HG02870 (cell line): ENCODE results near the gene CA11.
"Not testable (repeated sequence)": the region's sequence is repeated elsewhere in the genome, so short reads cannot be mapped to it uniquely, and the experiment has no call there.

Experiments
- ATAC-seq: cut with Tn5 transposase; IDR thresholded peaks from one replicate; pipeline ENCODE4 v1.9.1; 2021; ENCODE audit warnings: mild to moderate bottlenecking, moderate library complexity; ENCODE audit not compliant: unreplicated experiment

Gene CA11

DNA sequence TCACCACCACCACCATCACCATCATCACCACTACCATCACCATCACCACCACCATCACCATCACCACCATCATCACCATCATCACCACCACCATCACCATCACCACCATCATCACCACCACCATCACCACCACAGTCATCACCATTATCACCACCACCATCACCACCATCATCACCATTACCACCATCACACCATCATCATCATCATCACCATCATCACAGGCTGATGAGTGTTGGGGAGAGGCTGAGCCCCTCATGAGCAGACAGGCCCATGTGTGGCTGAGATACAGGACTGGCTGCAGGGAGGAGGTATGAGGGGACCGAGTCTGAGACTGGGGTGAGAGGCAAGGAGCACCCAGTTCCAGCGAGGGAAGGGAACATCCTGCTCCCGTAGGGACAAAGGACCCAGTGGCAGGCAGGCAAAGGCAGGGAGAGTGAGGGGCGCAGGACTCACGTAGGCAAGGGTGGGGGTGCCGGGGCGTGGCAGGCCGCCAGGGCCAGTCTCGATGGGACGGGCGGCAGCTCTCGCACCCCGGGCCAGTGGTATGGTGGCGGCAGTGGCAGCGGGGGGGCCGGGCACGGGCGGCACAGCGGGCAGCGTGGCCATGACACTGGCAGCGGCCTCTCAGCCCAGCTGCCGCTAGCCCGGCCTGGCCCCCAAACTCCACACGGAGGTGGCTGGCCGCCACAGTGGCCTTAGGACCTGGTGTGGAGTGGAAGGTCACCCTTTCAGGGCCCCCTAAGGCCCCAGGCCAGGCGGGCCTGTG lies 24.1 kb upstream of the CA11 start:
- ATAC-seq, result no peak

DNA sequence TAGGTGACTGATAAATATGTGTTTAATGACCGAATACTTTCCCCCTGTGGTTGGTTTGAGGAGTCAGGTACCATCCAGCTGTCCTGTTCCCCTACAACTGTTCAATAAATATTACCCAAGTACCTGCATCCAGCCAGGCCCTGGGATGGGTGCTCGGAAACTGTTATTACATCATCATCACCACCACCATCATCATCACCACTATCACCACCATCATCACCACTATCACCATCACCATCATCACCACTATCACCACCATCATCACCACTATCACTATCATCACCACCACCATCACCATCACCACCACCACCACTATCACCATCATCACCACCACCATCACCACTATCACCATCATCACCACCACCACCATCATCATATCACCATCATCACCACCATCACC lies 22.8 kb upstream of the CA11 start:
- ATAC-seq, result no peak

DNA sequence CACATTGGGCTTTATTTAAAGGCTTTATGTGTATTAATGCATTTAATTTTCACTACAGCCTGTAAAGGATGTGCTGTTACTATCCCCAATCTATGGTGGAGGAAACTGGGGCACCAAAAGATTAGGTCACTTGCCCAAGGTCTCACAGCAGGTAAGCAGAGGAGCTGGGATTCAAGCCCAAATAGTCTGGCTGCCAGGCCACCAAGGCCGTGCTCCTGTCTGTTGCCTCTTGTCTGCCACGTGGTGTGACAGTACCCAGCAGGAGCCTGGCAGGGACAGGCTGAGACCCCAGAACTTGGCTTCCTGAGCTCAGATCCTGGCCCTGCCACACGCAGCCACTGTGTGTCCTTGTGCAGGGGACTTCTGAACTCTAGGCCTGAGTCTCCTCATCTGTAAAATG lies 22.3 kb upstream of the CA11 start:
- ATAC-seq, result no peak

DNA sequence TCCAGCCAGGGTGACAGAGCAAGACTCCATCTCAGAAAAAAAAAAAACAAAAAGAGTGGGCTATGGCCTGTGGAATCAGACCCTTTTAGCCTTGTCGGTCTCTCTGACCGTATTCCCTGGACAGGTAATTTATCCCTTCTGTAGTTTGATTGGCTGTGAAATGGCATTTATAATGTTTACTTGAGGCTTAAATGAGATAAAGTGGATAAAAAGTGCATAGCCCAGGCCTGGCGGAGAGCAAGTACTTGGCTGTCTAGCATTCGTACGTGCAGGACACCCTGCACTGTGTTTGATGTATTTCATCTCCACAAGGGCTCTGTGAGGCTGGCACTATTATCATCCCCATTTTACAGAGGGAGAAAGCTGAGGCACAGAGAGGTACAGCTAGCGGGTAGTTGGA lies 19.8 kb upstream of the CA11 start:
- no peak for ATAC-seq

DNA sequence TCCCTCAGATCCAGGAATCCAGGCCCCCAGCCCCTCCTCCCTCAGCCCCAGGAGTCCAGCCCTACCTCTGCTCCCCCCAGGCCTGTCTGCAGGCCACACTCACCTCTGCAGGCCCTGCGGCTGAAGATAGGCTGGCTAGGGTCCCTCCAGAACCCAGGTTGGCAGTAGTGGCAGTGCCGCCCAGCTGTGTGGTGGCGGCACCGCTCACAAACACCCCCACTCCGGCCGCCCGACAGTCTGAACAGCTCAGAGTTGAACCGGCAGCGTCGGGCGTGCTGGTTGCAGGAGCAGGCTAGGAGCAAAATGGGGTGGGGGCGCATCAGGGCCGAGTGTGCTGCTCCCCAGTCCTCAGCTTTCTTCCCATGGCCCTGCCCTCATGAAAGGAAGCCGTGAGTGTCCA lies 18.5 kb upstream of the CA11 start:
- ATAC-seq, result no peak

DNA sequence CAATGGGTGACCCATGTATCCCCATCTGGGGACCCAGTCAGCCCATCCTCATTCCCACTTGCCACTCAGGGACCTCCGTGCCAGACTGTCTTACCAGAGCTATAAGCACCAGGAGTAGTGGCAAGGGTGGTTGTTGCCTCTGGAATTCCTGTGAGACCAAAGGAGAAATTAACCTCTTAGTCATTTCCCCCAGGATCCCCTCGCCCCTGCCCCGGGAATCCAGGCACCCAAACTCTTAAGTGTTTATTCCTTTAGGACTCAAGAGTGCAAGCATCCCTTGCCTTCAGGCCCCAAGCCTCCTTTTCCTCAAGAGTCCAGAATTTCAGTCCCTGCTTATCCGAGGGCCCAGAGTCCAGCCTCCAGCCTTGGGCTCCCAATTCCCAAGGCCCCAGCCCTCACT lies 17.7 kb upstream of the CA11 start:
- no peak for ATAC-seq

DNA sequence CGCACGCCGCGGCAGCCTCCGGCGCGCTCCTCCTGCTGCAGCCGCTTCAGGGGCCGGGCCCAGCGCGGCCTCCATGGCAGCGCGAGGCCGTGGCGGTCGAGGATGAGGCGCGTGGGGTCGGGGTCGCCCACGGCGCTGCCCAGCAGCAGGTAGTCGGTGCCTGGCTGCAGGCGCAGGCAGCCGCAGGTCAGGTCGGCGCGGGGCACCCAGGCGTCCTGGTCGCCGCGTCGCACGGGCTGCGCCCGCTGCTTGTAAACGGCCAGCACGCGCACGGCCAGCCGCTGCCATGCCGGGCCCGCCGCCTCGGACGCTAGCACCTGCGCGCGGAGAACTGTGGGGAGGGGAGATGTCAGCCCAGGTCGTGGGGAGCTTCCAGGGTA lies 15.7 kb upstream of the CA11 start:
- no peak for ATAC-seq

DNA sequence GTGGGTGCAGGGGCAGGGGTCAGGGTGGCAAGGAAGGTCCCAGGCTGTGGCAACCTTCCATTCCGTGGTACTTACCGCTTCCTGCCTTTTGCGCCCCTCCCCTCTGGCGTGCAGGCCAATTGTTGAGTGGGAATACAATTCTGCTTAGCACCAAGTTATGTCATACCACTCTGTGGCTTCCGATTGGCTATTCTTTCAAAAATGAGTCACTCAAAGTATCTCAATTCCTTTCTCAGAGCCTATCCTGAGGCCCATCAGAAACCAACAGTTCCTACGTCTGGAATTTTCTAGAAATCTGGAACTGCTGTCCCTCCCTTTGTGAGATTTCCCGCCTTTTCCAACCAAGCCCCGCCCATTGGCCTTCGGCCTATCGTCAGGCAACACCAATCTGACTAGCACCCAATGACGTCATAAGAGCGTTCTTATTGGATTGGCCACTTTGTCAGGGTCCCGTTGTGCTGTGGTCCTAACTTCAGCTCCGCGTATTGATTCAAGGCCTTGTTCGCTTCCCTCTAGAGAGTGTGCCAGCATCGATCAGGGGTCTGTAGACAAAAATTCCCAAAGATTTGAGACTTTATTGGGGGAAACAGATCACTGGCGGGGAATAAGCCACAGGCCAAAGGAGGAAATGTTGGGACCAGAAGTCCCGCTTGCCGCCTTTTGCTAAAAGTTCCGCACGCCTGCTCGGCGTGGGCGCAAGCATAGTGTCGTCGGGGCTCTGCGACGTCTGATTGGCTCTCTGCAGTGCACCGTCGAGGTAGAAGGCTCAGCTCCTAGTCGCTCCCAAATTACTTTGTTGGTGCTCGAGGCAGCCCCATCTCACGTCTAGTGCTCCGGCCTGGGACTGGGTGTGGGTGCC lies 15.1 kb upstream of the CA11 start:
- ATAC-seq, result peak; percentile 82

DNA sequence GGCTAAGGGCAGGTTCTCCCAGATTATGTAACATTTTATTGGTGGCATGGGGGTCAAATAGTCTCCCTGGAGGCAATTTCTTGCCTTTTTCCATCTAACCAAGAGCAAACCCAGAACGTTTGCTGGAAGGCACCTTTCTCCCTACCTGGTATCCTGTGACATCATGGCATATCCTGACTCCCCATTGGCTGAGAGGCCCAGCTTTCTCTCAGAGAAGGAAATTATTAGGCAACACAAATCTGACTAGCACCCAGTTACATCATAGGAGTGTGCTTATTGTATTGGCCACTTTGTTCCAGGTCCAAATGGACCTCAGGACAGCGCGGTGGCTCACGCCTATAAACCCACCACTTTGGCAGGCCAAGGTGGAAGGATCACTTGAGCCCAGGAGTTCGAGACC lies 13.8 kb upstream of the CA11 start:
- no peak for ATAC-seq

DNA sequence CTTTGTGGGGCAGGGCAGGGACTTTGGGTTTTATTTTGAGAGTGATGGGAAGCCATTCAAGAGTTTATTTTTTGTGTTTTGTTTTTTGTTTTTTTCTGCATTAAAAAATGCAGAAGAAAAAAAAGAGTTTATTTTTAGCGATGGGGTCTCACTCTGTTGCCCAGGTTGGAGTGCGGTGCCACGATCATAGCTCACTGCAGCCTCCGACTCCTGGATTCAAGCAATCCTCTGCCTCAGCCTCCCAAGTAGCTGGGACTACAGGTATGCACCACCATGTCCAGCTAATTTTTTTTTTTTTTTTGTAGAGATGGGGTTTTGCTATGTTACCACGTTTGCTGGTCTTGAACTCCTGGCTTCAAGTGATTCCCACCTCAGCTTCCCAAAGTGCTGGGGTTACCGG lies 12.5 kb upstream of the CA11 start:
- ATAC-seq, result no peak

DNA sequence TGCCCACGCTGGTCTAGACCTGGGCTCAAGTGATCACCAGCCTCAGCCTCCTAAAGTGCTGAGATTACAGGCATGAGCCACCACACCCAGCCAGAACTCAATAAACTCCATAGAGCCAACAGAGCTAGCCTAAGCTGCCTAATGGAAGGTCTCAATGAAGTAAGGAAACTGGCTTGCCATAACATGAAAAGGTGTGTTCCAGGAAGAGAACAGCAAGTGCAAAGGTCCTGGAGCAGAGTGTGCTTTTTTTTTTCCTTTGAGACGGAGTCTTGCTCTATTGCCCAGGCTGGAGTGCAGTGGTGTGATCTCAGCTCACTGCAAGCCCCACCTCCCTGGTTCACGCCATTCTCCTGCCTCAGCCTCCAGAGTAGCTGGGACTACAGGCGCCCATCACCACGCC lies 11.8 kb upstream of the CA11 start:
- not testable (repeated sequence) for ATAC-seq

DNA sequence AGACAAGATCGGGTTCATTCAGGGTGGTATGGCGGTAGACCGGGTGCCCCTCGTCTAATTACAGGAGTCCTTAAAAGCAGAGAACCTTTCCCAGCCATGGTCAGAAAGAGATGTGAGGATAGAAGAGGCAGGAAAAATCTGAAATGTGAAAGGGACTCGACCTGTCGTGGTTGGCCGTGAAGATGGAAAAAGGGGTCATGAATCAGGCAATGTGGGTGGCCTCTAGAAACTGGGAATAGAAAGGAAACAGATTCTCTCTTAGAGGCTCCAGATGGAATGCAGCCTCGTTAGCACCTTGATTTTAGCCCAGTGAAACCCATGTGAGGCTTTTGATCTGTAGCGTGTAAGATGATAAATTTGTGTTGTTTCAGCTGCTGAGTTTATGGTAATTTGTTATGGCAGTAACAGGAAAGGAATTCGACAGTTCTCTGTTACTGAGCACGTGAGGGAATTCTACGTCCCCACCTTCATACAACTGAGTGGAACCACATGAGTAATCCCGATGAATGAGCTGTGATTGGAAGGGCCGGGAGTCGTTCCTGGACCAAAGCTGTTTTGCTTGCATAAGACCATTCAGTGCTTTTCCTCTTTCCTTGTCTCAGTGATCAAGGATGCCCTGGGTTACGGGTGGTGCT lies 11.0 kb upstream of the CA11 start:
- ATAC-seq, result no peak

DNA sequence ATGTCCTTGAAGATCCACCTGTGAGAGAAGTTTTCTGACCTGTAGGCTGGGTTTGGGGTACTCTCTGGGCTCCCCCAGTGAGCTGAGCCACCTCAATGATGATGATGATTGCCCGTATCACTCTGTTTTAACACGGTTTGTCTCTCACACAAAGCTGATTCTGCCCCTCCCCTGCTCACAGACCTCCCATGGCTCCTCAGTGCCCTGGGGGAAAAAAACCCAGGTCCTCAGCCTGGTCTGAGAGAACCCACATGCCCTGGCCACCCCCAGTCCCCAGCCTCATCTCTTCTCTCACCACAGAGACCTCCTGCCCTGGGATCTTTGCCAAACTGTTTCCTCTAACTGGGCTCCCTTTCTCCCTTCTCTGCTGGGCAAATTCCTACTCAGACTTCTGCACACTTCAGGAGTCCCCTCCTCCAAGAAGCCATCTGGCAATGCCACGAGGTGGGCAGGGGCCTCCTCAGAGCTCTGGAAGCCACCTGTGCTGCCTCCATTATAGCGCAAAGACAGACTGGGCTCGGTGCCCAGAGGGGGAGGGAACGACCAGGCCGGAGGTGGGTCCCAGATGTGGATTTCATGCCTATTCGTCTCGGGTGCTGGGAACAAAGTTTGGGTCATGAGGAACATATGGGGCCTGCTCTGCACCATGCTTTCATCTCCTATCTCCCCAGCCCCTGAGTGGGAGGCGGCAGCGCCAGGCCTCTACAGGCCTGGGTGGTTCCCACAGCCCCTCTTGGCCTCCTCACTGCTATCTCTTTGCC lies 8.5 kb upstream of the CA11 start:
- no peak for ATAC-seq

DNA sequence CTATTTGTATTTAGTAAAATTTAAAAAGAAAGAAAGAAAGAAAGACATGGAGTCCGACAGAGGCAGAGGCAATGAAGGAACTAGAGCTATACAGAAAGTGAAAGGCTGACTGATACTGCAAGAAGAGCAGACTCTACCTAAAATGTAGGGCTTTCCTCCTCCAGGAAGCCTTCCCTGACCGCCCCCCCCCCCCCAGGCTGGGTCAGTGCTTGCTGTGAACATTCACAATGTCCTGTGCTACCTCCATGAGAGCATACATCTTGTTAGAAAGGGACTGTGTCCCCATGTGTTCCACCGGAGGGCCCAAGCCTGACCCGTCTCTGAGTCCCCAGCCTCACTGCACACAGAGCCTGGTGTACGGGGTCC lies 5.7 kb upstream of the CA11 start:
- no peak for ATAC-seq

DNA sequence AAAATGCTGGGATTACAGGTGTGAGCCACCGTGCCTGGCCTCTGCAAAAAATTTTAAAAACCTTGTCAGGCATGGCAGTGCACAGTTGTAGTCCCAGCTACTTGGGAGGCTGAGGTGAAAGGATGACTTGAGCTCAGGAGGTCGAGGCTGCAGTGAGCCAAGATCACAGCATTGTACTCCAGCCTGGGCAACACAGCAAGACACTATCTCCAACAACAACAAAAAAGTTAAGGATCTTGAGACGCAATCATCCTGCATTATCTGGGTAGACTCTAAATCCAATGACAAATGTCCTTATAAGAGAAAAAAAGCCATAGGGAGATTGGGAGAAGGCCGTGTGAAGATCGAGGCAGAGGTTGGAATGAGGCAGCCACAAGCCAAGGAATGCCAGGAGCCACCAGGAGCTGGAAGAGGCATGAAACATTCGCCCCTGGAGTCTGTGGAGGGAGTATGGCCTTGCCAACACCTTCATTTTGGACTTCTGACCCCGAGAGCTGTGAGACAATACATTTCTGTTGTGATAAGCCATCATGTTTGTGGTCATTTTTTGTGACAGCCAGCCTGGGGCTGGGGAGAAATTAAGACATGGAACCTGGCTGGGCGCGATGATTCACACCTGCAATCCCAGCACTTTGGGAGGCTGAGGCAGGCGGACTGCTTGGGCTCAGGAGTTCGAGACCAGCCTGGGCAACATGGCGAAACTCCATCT lies 5.1 kb upstream of the CA11 start:
- no peak for ATAC-seq

DNA sequence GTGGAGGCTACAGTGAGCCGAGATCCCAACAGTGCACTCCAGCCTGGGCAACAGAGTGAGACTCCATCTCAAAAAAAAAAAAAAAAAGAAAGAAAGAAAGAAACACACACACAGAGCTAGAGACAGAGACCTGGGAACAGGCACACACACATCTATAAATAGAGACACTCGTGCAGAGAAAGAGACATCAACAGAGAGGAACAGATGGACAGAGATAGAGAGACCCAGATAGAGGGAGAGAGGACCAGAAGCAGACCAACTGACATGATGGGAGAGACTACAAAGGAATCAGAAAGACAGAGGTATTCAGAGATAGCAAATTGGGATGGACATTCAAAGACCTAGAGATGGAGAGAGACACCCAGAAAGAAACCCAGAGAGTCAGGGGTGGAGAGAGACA lies 2.1 kb upstream of the CA11 start:
- no peak for ATAC-seq

DNA sequence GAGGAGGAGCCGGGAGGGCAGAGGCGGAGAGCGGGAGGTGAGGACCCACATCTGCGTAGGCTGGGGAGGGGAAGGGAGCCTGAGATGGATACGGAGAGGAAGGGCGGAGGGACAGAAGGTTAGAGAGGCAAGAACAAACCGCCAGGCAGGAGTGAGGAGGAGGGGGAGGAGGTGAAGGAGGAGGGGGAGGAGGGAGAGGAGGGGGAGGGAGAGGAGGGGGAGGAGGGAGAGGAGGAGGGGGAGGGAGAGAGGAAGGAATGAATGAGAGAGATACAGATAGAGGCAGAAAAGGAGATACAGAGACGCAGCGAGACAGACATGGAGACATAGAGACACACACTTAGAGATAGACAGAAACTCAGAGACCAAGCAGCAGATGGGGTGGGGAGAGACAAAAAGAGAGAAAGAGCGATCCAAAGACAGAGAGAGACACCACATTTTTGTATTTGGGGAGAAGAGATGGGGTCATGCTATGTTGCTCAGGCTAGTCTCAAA lies 782 bp upstream of the CA11 start:
- ATAC-seq, result no peak

DNA sequence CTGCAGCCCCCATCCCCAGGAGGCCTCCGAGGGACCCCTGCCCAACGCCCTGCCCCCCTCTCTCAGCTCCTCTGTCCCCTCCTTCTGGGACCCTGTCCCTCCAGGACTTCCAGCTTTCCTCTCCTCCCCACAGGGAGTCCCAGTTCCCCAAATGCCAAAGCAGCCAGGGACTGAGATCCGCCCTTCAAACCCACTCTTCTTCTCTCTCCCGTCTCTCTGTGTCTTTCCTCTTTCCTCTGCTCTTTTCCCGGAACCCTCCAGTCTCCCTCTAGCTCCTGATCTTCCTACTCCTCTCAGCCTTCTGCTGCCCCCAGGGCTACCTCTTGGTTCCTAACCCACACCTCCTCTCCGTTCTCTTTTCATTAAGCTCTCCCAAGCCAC lies 377 bp downstream of the CA11 start:
- no peak for ATAC-seq

DNA sequence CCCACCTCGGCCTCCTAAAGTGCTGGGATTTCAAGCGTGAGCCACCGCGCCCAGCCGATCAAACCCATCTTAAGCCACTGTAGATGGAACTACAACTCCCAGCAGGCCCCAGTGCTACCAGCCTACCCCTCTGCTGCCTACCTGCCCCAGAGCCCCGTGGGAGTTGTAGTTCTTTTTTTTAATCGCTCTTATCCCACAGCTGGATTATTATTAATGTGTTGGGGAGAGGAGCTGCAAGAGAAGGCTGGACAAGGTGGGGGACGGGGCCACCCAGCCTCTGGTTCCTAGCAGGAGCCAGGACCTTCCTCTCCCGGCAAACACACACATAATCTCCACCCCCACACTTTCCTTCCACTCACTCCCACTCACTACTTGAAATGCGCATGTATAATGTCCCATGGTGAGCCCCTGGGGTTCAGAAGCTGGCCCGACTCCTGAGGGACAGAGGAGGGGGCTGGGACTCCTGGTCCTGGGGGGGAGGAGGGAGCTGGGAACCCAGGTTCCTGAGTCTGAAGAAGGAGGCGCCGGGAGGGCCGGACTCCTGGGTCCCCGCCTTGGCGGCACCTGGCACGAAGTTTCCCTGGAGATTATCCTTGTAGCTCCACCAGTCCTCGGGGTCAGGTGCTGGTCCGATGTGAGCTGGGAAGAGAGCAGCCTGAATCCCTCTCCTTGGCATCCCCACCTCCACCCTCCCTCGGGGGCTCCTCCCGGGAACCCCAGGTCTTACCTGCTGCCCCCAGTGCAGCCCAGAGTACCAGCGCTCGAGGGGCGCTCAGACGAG lies 958 bp downstream of the CA11 start:
- ATAC-seq, result peak; percentile 45

DNA sequence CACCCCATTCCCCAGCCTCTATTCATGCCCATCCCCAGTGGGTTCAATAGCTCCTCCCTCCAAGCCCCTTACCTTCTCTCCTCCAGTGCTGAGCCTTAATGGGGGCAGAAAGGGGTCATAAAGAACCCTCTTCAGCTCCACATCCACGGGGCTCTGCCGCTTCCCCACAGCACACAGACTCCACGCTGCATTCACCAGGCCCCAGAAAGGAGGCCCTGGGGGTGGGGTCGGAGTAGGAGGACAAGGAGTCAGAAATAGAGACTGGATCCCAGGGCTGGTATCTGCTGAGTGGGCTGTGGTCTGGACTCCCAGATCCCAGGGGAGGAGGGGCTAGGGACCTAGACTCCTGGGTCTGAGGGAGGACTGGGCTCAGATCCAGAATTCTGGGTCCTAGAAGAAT lies 1.6 kb downstream of the CA11 start:
- ATAC-seq, result no peak
